Activated naive CD8-positive, alpha-beta T cell (primary cell): ENCODE measurements around the gene ZNF184.

ENCODE experiments used
- H3K27ac Mint-ChIP-seq: one replicate; pipeline ENCODE4 v1.8.0; 2021; ENCODE audit warnings: mixed read lengths
- H3K27me3 Mint-ChIP-seq: one replicate; pipeline ENCODE4 v1.8.0; 2021; ENCODE audit warnings: mixed read lengths
- H3K36me3 Mint-ChIP-seq: one replicate; pipeline ENCODE4 v1.8.0; 2021; ENCODE audit warnings: mixed read lengths
- H3K4me1 Mint-ChIP-seq: one replicate; pipeline ENCODE4 v1.8.0; 2021; ENCODE audit warnings: low read depth, mixed read lengths
- H3K4me3 Mint-ChIP-seq: one replicate; pipeline ENCODE4 v1.8.0; 2021; ENCODE audit warnings: mild to moderate bottlenecking, mixed read lengths
- H3K9me3 Mint-ChIP-seq: one replicate; pipeline ENCODE4 v1.8.0; 2021; ENCODE audit warnings: low read depth, mixed read lengths

ZNF184 gene

DNA sequence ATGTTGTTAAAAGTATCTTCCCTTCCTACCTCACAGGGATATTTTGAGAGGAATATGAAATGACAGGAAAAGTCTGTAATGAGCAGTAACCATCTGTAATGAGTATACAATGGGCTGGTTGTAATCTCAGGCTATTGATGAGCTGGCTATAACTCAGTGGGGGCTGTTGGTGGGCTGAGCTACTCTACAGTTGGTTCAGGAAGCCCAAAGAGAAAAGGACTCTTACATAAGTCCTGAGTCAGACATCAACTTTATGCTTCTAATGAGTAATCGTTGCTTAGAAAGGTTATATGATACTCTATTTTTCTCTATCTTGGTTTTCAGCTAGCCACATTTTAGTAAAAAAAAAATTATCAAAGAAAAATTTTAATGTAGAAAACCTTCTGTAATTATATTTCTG lies 57.9 kb downstream of the ZNF184 start:
- no peak overlapping the region for H3K4me3 Mint-ChIP-seq
- H3K27ac Mint-ChIP-seq = no peak overlapping the region
- no peaks in the 10 kb centered on the region for H3K9me3 Mint-ChIP-seq
- peaks cover 15% of the 10 kb centered on the region for H3K27me3 Mint-ChIP-seq
- peaks cover 5% of the 10 kb centered on the region for H3K36me3 Mint-ChIP-seq
- no peaks in the 10 kb centered on the region for H3K4me1 Mint-ChIP-seq

GRCh38 chr6:27414300-27414699 lies 58.6 kb downstream of the ZNF184 start:
- Mint-ChIP-seq H3K27ac (no peak overlapping the region), H3K36me3 (no peaks in the 10 kb centered on the region), H3K4me3 (no peak overlapping the region), H3K9me3 (no peaks in the 10 kb centered on the region), H3K4me1 (no peaks in the 10 kb centered on the region), H3K27me3 (peaks cover 10% of the 10 kb centered on the region)

DNA sequence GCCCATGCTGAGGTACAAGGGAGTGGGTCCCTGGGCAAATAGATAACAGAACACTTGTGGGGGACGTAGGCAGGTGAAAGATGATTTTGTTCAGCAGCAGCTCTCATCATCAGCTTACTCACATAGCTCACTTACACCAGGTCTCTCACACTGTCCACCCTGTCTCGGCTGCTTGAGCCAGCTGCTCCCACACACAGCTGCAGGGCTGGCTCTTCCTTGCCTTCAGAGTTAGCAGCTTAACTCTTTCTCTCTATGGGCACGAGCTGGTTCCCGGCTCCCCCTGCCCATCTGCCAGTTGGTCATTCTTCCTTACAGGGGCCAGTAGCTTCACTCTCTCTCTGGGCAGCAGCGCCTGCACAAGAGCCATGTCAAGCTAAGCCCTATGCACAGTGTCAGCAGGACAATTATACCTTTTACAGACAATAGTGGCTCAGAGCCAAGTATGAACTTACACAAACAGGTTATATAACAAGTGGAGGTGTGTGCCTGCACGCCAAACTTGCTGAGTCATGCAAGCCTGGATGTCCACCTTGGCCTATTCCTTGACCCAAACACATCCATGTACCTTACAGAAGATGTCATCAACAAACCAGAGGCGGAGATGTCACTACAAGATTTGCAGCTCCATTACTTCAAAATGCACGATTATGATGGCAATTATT lies 65.6 kb downstream of the ZNF184 start:
- peaks cover 16% of the 10 kb centered on the region for H3K9me3 Mint-ChIP-seq

DNA sequence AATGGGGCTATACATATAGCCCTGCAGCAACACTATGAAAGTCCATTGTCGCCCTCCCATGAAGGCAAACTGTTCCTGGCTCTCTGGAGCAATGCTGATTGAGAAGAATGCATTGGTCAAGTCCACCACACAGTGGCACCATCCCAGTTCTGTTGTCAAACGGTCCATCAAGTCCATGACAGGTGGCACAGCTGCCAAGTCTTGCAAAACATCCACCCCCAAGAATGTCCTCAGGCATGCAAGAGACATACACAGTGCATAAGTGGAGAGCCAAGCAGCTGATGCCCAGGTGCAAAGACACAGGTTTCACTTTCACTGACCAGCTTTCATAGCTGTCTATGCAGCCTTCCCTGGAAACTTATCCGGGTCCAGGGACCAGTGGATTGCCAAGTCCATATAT lies 66.8 kb downstream of the ZNF184 start:
- H3K27ac Mint-ChIP-seq = no peak overlapping the region
- peaks cover 20% of the 10 kb centered on the region for H3K36me3 Mint-ChIP-seq
- no peak overlapping the region for H3K4me3 Mint-ChIP-seq
- peaks cover 25% of the 10 kb centered on the region for H3K9me3 Mint-ChIP-seq
- no peaks in the 10 kb centered on the region for H3K4me1 Mint-ChIP-seq
- no peaks in the 10 kb centered on the region for H3K27me3 Mint-ChIP-seq

More for the DNA sequence above, 65.6 kb downstream of the ZNF184 start:
- H3K36me3 Mint-ChIP-seq = peaks cover 11% of the 10 kb centered on the region
- H3K4me3 Mint-ChIP-seq = no peak overlapping the region
- no peaks in the 10 kb centered on the region for H3K27me3 Mint-ChIP-seq
- H3K4me1 Mint-ChIP-seq = no peaks in the 10 kb centered on the region
- no peak overlapping the region for H3K27ac Mint-ChIP-seq

GRCh38 chr6:27400877-27401642 lies 71.8 kb downstream of the ZNF184 start:
- Mint-ChIP-seq H3K4me1 (no peaks in the 10 kb centered on the region), H3K27ac (no peak overlapping the region), H3K9me3 (peaks cover 43% of the 10 kb centered on the region), H3K4me3 (no peak overlapping the region), H3K36me3 (peaks cover 53% of the 10 kb centered on the region), H3K27me3 (no peaks in the 10 kb centered on the region)
